Right hindlimb (tissue), 1 donor: ENCODE measurements around the gene CHMP6.

ENCODE experiments used
- DNase-seq: peaks from one replicate; pipeline ENCODE4 v3.0.0-alpha.2; 2018

Gene CHMP6

GRCh38 chr17:80971704-80972304, 19.8 kb upstream of the CHMP6 start:
- no peak for DNase-seq

- DNase-seq = no peak
Measured at GRCh38 chr17:80976701-80977100, 14.9 kb upstream of the CHMP6 start.

GRCh38 chr17:80977172-80977571, 14.5 kb upstream of the CHMP6 start:
- no peak for DNase-seq

GRCh38 chr17:80978499-80979497, 12.8 kb upstream of the CHMP6 start:
- DNase-seq = no peak

GRCh38 chr17:80979547-80980378, 11.9 kb upstream of the CHMP6 start:
- no peak for DNase-seq

- DNase-seq = no peak
Measured at GRCh38 chr17:80980397-80981061, 11.1 kb upstream of the CHMP6 start.

GRCh38 chr17:80981062-80981902, 10.4 kb upstream of the CHMP6 start:
- DNase-seq = no peak

- no peak for DNase-seq
Measured at GRCh38 chr17:80981929-80982425, 9.7 kb upstream of the CHMP6 start.

GRCh38 chr17:80982426-80982974, 9.1 kb upstream of the CHMP6 start:
- DNase-seq = no peak

GRCh38 chr17:80983545-80983944, 8.1 kb upstream of the CHMP6 start:
- no peak for DNase-seq

- DNase-seq = no peak
Measured at GRCh38 chr17:80984749-80985148, 6.9 kb upstream of the CHMP6 start.

- peak; percentile 14 for DNase-seq
Measured at GRCh38 chr17:80986046-80986445, 5.6 kb upstream of the CHMP6 start.

GRCh38 chr17:80986816-80987475, 4.7 kb upstream of the CHMP6 start:
- peak; percentile 24 for DNase-seq

GRCh38 chr17:80987941-80988461, 3.6 kb upstream of the CHMP6 start:
- peak; percentile 21 for DNase-seq

- DNase-seq = no peak
Measured at GRCh38 chr17:80989586-80989913, 2.1 kb upstream of the CHMP6 start.

GRCh38 chr17:80990921-80991644, 558 bp upstream of the CHMP6 start:
- no peak for DNase-seq

- DNase-seq = peak; percentile 40
Measured at GRCh38 chr17:80992077-80992947, 671 bp downstream of the CHMP6 start.

- peak; percentile 26 for DNase-seq
Measured at GRCh38 chr17:80992948-80993624, 1.4 kb downstream of the CHMP6 start.
